ENCODE measurements around the gene CRISPLD2.

Gene CRISPLD2

GRCh38 chr16:84887207-84887606, 67.4 kb downstream of the CRISPLD2 start:
- TF ChIP-seq CTCF (IDR thresholded peaks at IDR 0.05) (no peak), ZFX (IDR thresholded peaks at IDR 0.05; ENCODE audit: borderline replicate concordance) (no peak)
- no peak overlapping the region for H3K27ac ChIP-seq

GRCh38 chr16:84888450-84888849, 68.7 kb downstream of the CRISPLD2 start:
- H3K27ac ChIP-seq, result no peak overlapping the region
- no peak for TF ChIP-seq CTCF (IDR thresholded peaks at IDR 0.05)
- TF ChIP-seq ZFX (IDR thresholded peaks at IDR 0.05; ENCODE audit: borderline replicate concordance), result no peak

GRCh38 chr16:84889066-84889465, 69.3 kb downstream of the CRISPLD2 start:
- no peak overlapping the region for H3K27ac ChIP-seq
- TF ChIP-seq CTCF (IDR thresholded peaks at IDR 0.05) (no peak), ZFX (IDR thresholded peaks at IDR 0.05; ENCODE audit: borderline replicate concordance) (no peak)

GRCh38 chr16:84890427-84890826, 70.6 kb downstream of the CRISPLD2 start:
- no peak overlapping the region for H3K27ac ChIP-seq
- TF ChIP-seq CTCF (IDR thresholded peaks at IDR 0.05) (no peak), ZFX (IDR thresholded peaks at IDR 0.05; ENCODE audit: borderline replicate concordance) (no peak)

GRCh38 chr16:84891149-84891795, 71.5 kb downstream of the CRISPLD2 start:
- H3K27ac ChIP-seq, result no peak overlapping the region
- no peak for TF ChIP-seq ZFX (IDR thresholded peaks at IDR 0.05; ENCODE audit: borderline replicate concordance)
- no peak for TF ChIP-seq CTCF (IDR thresholded peaks at IDR 0.05)

- TF ChIP-seq ZFX (IDR thresholded peaks at IDR 0.05; ENCODE audit: borderline replicate concordance) (no peak), CTCF (IDR thresholded peaks at IDR 0.05) (no peak)
- no peak overlapping the region for H3K27ac ChIP-seq
Observed at GRCh38 chr16:84892097-84892496, 72.3 kb downstream of the CRISPLD2 start.

- no peak overlapping the region for H3K27ac ChIP-seq
- TF ChIP-seq ZFX (IDR thresholded peaks at IDR 0.05; ENCODE audit: borderline replicate concordance) (no peak), CTCF (IDR thresholded peaks at IDR 0.05) (no peak)
Observed at GRCh38 chr16:84893467-84893848, 73.7 kb downstream of the CRISPLD2 start.

Measured in 22Rv1 (cell line).